Activated CD4-positive, alpha-beta T cell treated with anti-CD3 and anti-CD28 coated beads for 24 hours (primary cell): ENCODE measurements around the gene CDV3.

Source experiments
- DNase-seq, 2 donors: peaks; one replicate each; pipeline ENCODE4 v3.0.0-alpha.2; 2020; ENCODE audit warnings: low read depth in 2 of 2

CDV3 gene

DNA sequence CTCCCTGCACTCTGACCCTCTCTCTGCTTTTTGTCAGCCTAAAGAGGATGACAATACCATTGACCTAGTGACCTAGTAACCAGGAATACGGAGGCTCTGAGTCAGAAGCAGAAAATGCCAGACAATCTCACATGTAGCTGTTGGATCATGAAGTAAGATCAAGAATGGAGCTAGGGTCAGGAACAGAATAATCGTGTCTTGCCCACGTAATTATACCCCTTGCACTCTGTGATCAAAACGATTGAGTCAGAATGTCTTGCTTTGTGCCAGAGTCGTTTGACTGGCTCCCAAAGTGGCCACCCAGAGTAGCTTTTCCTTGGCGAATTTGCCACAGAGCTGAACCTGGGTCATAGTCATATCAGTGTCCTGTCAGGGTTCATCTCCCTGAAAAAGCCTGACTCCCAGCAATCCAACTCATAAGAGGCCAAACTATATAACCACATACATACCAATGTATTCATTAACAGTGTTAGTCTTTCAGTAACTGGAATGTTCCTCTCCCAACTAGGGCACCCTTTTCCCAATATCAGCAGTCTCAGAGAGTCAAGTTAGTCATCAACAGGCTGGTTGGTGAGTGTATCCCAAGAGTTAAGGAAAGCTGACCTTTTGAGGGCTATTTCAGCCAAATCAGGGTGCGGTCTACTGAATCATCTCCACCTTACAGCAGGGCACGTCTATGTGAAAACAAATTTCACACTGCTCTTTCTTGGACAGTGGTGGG is 5.0 kb upstream of the CDV3 start:
- no peak for DNase-seq

- no peak for DNase-seq
Measured at GRCh38 chr3:133570139-133570936, 3.1 kb upstream of the CDV3 start.

DNA sequence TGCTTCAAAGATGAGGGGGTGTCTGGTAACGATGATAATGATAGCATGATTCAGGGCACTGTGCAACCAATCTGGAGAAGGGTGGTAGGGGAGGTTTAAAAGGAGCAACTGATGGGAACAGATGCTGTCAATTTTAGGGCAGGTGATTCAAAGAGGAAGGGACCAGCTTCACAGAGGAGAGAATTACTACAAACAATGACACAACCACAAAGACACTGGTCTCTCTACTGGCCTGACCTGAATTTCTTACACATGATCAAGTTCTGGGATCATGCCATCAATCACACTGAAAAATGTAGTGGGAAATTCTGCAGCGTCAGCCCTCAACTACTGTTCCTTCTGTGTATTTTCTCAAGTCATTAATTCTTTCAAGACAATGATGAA is 2.6 kb upstream of the CDV3 start:
- no peak for DNase-seq

DNA sequence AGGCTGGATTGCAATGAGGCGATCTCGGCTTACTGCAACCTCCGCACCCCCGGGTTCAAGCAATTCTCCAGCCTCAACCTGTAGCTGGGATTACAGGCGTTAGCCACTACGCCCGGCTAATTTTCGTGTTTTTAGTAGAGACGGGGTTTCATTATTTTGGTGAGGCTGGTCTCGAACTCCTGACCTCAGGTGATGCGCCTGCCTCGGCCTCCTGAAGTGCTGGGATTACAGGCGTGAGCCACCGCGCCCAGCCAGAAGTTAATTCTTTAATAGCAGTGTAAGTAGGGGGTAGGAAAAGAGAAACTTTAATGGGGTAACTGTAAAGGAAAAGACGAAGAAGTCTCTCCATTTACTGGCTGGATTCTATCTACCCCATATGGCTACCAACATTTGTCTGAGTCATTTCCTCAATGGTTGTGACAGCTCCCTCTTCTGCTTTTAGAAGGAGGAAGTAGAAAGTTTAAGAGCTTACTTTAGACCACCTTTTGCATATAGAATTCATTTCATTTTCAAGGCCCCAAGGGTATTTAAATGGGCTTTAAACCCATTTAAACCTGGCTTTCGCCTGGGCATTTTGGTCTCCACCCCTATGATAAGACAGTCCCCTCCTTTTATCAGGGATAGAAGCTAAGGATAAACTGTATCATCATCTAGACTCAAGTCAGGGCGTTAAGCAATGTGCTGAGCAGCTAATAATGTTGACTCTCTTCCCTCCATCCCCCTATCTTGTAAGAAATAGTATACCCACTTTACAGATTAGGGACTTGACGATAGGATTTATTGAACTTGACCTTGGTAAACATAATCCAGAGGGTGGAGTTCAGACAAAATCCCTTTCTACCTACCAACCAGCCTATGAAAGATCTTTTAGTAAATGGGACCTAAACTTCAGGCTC is 1.1 kb upstream of the CDV3 start:
- DNase-seq = no peak

DNA sequence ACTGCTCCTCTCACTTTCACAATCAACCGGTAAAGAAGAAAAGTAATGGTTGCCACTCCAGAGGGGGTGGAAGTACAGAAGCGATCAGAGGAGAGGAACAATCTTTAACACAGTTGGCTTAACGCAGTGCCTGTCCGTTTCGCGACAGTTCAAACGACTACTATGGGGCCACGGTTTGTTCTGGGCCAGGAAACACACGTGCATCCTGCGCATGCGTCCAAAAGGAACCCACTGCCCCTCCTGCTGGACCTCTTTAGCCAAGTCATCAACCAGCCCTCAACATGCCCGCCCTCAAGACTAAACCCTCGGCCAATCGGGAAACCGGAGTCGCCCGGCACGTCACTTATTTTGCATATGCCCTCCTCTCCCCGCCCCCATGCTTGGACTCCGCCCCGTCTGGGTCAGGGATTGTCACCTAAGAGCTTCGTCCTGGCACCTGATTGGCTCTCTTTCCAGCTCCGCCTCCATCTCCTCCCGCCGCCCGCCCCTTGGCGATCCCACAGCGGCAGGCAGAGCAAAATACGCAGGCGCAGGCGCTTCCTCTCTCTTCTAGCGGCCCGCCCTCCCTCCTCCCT is 345 bp upstream of the CDV3 start:
- DNase-seq = peak; percentile 99 to 100

- peak; percentile 51 to 52 for DNase-seq
Measured at GRCh38 chr3:133574260-133574881, 885 bp downstream of the CDV3 start.

DNA sequence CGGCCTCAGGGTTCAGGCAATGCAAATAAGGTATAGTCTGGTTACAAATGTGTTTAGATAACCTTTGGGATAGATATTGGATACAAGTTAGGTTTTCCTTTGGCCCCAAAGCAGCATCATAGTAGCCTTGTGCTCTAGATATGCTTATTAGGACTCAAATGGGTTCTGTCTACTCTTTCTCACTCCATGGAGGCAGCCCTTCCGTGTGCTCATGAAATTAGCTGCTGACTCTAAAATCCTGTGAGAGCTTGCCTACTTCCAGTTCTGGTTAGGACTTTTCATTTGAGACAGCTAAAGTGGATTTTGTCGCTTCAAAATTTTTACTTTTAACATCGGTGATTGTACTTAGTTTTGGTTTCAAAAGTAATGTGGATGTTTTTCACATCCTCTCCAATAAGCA is 1.6 kb downstream of the CDV3 start:
- DNase-seq = no peak

- DNase-seq = no peak
Measured at GRCh38 chr3:133576169-133576568, 2.7 kb downstream of the CDV3 start.

DNA sequence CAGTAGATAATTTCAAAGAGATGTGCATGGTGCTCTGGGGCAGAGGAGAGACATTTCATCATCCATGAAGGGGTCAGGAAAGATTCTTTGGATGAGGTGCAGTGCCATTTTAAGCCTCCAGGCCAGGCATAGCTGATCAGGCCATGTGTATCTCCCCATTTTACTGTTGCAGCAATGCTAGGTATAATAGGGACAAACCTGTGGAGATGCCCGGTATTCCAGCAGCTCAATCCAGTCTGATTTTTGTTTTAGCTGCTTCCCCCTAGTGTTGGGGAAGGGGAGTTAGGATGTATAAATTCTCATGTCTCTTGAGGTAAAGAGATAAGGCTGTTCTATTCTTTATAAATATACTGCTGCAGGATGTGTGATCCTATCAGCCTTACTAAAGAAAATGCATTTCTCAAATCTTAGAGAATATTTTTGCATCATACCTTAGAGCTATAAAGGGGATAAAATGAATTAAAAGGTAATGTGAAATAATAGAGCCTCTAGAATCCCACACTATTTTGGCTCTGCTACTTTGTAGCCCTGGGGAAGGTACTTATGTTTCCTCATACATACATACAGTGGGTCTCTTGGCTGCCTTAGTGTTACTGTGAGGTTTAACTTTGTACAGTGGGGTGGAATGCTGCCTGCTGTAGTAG is 5.2 kb downstream of the CDV3 start:
- DNase-seq = no peak

GRCh38 chr3:133583396-133583795 is 9.9 kb downstream of the CDV3 start:
- DNase-seq = no peak

DNA sequence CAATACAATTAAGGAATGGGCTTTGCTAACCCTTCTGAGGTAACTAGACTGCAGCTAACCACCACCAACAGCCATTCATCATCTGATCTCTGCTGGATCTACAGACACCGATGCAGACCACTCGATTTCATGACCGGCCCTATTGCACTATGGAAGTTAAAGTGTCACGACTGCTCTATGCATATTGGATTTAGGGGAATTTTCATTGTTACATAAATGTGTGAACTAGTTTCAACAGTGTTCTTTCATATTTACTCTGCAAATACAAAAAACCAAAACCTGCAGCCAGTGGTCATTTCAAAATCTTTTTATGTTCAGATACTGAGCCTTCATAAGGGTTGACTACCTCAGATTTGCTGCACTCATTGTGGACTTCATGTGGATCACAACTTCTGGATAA is 14.5 kb downstream of the CDV3 start:
- DNase-seq = no peak

DNA sequence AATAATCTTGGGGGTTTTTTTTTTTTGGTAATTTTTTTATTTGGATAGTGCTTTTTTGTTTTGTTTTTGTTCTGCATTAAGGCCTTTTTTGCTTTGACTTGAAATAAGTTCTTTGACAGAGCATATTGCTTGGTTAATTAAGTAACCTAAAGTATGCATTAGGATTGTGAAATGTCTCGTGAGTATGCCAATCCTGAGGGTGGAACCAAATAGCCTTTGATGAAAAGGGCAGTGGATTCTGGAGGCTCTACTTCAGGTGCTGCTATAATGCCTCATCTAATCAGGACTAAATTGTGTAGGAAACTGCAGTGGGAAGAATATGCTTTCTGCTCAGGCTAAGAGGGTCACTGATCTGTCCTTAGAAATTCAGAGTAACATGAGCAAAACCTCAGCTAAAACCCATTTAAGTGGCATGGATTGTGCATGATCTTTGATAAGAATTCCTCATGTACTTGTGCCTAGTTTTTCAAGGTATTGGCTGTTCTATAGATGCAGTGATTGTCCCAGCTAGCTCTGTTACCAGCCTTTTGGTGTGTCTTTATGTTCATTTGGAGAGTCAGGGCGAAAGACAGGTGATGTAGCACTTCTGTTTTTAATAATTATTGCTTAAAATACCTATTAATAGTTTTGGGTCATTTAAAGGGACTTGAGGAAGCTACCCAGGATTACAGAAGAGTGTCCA is 15.4 kb downstream of the CDV3 start:
- no peak for DNase-seq

GRCh38 chr3:133589503-133589902 is 16.0 kb downstream of the CDV3 start:
- no peak for DNase-seq

- DNase-seq = no peak
Measured at GRCh38 chr3:133591271-133591742, 17.8 kb downstream of the CDV3 start.

DNA sequence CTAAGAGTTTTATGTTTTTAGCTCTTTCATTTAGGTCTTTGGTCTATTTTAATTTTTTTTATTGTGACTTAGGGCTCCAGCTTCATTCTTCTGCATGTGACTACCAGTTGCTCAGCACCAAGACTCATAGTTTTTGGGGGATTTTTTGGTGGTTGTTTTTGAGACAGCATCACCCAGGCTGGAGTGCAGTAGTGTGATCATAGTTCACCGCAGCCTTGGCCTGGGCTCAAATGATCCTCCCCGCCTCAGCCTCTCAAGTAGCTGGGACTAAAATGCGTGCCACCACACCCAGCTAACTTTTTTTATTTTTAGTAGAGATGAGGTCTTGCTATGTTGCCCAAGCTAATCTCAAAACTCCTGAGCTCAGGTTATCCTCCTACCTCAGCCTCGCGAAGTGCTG is 19.4 kb downstream of the CDV3 start:
- no peak for DNase-seq

DNA sequence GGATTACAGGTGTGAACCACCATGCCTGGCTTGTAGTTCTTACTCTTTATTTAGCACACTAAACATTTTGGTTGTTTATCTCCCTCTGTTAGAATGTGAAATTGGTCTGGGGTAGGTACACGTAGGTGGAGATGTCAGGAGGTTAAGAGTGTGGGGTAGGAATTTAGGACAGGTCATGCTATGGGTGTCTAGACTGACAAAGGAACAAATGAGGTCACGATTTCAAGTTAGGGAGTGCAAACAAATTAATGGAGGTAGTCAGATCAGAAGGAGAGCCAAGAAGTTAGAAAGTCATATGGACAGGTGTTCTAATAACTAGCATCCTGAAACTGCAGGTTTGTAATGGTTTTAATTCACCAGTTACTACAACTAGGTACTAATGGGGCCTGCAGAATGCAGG is 19.8 kb downstream of the CDV3 start:
- no peak for DNase-seq

DNA sequence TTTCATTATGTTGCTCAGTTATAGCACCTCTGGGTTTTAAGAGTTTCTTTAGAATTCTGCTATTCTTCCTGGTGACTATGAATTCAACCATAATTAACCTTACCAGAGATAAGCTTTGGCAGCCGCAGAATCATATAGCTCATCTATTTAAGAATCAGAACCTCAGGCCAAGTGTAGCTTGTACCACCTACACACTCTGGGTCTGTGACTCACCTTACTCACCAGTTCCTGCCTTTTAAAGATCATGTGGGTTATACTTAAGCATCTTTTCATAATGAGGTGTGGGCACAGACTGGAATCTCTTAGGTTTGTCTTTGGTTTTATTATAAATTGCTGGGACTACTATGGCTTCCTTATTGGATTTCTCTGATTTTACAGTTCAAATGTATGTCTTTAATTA is 21.9 kb downstream of the CDV3 start:
- no peak for DNase-seq

DNA sequence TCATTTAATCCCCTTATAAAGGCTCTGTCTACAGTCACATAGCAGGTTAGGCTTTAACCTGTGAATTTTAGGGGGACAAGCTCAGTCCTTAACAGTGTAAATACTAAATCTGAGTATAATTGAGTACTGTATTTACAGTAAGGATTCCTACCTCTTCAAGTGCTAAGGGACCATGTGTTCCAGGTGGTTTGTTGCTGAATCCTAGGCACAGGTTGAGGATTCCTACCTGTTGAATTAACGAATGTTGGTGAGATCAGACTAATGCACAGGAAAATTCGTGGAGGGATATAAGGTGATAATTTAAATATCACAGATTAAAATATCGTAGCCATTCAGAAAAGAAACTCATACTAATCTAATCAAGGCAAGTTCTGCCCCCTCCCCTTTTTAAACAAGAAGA is 24.9 kb downstream of the CDV3 start:
- DNase-seq = no peak

- DNase-seq = no peak
Measured at GRCh38 chr3:133599280-133599679, 25.8 kb downstream of the CDV3 start.

- no peak for DNase-seq
Measured at GRCh38 chr3:133600572-133601081, 27.1 kb downstream of the CDV3 start.
